B cell (primary cell): ENCODE data around the gene SLC4A4. TPM values are rescaled to one million over a fixed set of nuclear protein-coding genes. Genes with fewer than 3 reads are reported as not detected.

ENCODE experiments used
- ATAC-seq: fragments of 200-7000 bp; cut with Tn5 transposase; one replicate; pipeline ENCODE4 v1.10.0; 2021; ENCODE audit warnings: low read depth, mild to moderate bottlenecking, moderate number of reproducible peaks, moderate library complexity
- CTCF ChIA-PET: fragments of 350-600 bp; sonication (Branson Sonifier 250); formaldehyde crosslinking; loops from one replicate; lab custom pipeline; 2021; ENCODE audit warnings: antibody characterized with exemption, inconsistent platforms; lab: Charles Lee
- POLR2A ChIA-PET: fragments of 350-600 bp; sonication (Branson Sonifier 250); formaldehyde crosslinking; loops from one replicate; lab custom pipeline; 2021; ENCODE audit warnings: antibody characterized with exemption; lab: Charles Lee
- DNase-seq: peaks from one replicate; pipeline ENCODE4 v3.0.0; 2013
- H2AFZ ChIP-seq: 2 replicates; pipeline ENCODE4 v1.6.1; 2012; ENCODE audit warnings: mild to moderate bottlenecking, low read depth, low read length; ENCODE audit not compliant: insufficient read depth, poor library complexity, severe bottlenecking
- H3K27ac ChIP-seq, 2 donors: 1 replicate in 1 of 2; 2 replicates in 1 of 2; pipeline ENCODE4 v1.5.1; 2012 to 2013; ENCODE audit warnings: low read length in 2 of 2, mild to moderate bottlenecking in 2 of 2, moderate library complexity in 1 of 2
- H3K27me3 ChIP-seq, 4 experiments: fragments of 200-600 bp in 1 of 4; sonication (generic) in 1 of 4; replicated peaks in 1 of 4; 1 replicate in 2 of 4; 2 replicates in 2 of 4; pipeline versions ENCODE4 v1.6.1 to v1.7.0; 2013 to 2016; ENCODE audit warnings: low read length in 3 of 4, mild to moderate bottlenecking in 2 of 4, mixed read lengths in 1 of 4, moderate library complexity in 1 of 4; ENCODE audit not compliant: insufficient read depth in 4 of 4, control insufficient read depth in 3 of 4; ENCODE audit errors: control extremely low read depth in 1 of 4
- H3K36me3 ChIP-seq, 2 experiments: replicated peaks in 1 of 2; 1 replicate in 1 of 2; 2 replicates in 1 of 2; pipeline versions ENCODE4 v1.6.1 to v1.7.1; 2013; ENCODE audit warnings: low read length in 1 of 2; ENCODE audit not compliant: insufficient read depth in 2 of 2, control insufficient read depth in 1 of 2; ENCODE audit errors: control extremely low read depth in 1 of 2, extremely low read depth in 1 of 2
- H3K4me1 ChIP-seq, 2 donors: fragments of 200-600 bp in 1 of 2; sonication (generic) in 1 of 2; 1 replicate in 1 of 2; 2 replicates in 1 of 2; pipeline versions ENCODE4 v1.5.1 to v1.6.1; 2013 to 2017; ENCODE audit warnings: low read length in 2 of 2; ENCODE audit not compliant: control insufficient read depth in 2 of 2, insufficient read depth in 2 of 2
- H3K4me2 ChIP-seq: replicated peaks from 2 replicates; pipeline ENCODE3; 2012; ENCODE audit warnings: mild to moderate bottlenecking, low read depth, low read length; ENCODE audit not compliant: poor library complexity, severe bottlenecking
- H3K4me3 ChIP-seq, 5 experiments: fragments of 200-600 bp in 1 of 5; sonication (generic) in 1 of 5; 1 replicate in 3 of 5; 2 replicates in 2 of 5; pipeline versions ENCODE4 v1.5.1 to v1.7.0; 2011 to 2016; ENCODE audit warnings: low read length in 4 of 5, mild to moderate bottlenecking in 4 of 5, low read depth in 2 of 5, control low read depth in 1 of 5, moderate library complexity in 1 of 5; ENCODE audit not compliant: insufficient read depth in 1 of 5; ENCODE audit errors: control extremely low read depth in 1 of 5, extremely low read depth in 1 of 5
- H3K79me2 ChIP-seq: fragments of 200-600 bp; sonication (generic); one replicate; pipeline ENCODE4 v1.6.0; 2016; ENCODE audit warnings: low read length; ENCODE audit not compliant: control insufficient read depth, insufficient read depth
- H3K9ac ChIP-seq: fragments of 200-600 bp; sonication (generic); 2 replicates; pipeline ENCODE4 v1.6.1; 2017; ENCODE audit warnings: mild to moderate bottlenecking, low read length, moderate library complexity
- H3K9me3 ChIP-seq, 3 donors: one replicate each; pipeline versions ENCODE4 v1.6.1 to v1.7.1; 2013; ENCODE audit warnings: low read length in 2 of 3; ENCODE audit not compliant: control insufficient read depth in 2 of 3, insufficient read depth in 1 of 3; ENCODE audit errors: control extremely low read depth in 1 of 3
- H4K20me1 ChIP-seq: 2 replicates; pipeline ENCODE4 v1.6.0; 2012; ENCODE audit warnings: mild to moderate bottlenecking, low read length; ENCODE audit not compliant: insufficient read depth, control insufficient read depth, poor library complexity, severe bottlenecking
- H3K27ac Mint-ChIP-seq: one replicate; pipeline ENCODE4 v1.8.0; 2021; ENCODE audit warnings: mixed read lengths
- H3K27me3 Mint-ChIP-seq: one replicate; pipeline ENCODE4 v1.8.0; 2021; ENCODE audit warnings: mixed read lengths
- H3K4me1 Mint-ChIP-seq: one replicate; pipeline ENCODE4 v1.8.0; 2021; ENCODE audit warnings: mixed read lengths
- H3K4me3 Mint-ChIP-seq: one replicate; pipeline ENCODE4 v1.8.0; 2021; ENCODE audit warnings: mixed read lengths
- H3K9me3 Mint-ChIP-seq: one replicate; pipeline ENCODE4 v1.8.0; 2022; ENCODE audit warnings: mixed read lengths; ENCODE audit not compliant: insufficient read depth
- EZH2 ChIP-seq: IDR thresholded peaks from 2 replicates; pipeline ENCODE4 v1.6.1; 2012; ENCODE audit warnings: borderline replicate concordance, low read depth, mild to moderate bottlenecking, moderate library complexity, low read length; ENCODE audit not compliant: insufficient read depth, poor library complexity, severe bottlenecking
- WGBS: methylation state at CpG from one replicate; pipeline ENCODE4 v1.1.5; 2013; ENCODE audit warnings: missing lambda C conversion rate; ENCODE audit not compliant: insufficient coverage; 5-methylcytosine and 5-hydroxymethylcytosine counted together
- intact Hi-C: fragments of 100-400 bp; cut with micrococcal nuclease; formaldehyde crosslinking; loops from one replicate; pipeline ENCODE4 v1.10.0; 2022
- polyA plus RNA-seq: library from polyadenylated mRNA; depleted of rRNA; stranded (reverse); fragments of >200 nt; gene quantifications from 2 replicates; pipeline ENCODE4 v1.2.3, GENCODE V29; 2012
- total RNA-seq, 2 donors: library from RNA; stranded (reverse); fragments of 120-200 nt in 1 of 2; gene quantifications; 1 replicate in 1 of 2; 2 replicates in 1 of 2; pipeline versions ENCODE4 v1.2.3 to v1.2.4, GENCODE V29; 2013 to 2022
- TF ChIP-seq, protein P1 (sequence below): fragments of 200-600 bp; IDR thresholded peaks from one replicate; pipeline ENCODE4 v1.8.0; 2022; ENCODE audit warnings: antibody characterized with exemption, mild to moderate bottlenecking

The SLC4A4 gene
- total and polyA plus RNA-seq, 2 donors (not counting 1 experiment from before 2014, with no cell fraction given), result not detected

DNA sequence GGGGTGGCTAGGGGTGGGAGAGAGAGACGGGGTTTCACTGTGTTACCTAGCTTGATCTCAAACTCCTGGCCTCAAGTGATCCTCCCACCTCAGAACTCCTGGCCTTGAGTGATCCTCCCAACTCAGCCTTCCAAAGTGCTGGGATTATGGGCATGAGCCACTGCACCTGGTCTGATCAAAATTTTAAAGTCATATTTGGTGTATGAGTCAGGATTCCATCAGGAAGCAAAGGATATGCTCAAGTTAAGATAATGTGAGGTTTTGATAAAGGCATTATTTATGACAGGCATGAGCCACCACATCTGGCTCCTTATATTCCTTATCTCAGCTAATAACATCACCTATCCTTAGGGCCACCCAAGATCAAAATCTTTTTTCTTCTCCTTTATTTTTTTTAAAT lies 182.0 kb downstream of the SLC4A4 start:
- H3K9me3 ChIP-seq, result peaks cover 0 to 14% (median 0%) of the 10 kb centered on the region in 3 donors
- intact Hi-C loops, result no loop called here
- H3K27ac Mint-ChIP-seq, result no peak overlapping the region
- TF ChIP-seq EZH2, result no peak
- TF ChIP-seq, protein P1, sequence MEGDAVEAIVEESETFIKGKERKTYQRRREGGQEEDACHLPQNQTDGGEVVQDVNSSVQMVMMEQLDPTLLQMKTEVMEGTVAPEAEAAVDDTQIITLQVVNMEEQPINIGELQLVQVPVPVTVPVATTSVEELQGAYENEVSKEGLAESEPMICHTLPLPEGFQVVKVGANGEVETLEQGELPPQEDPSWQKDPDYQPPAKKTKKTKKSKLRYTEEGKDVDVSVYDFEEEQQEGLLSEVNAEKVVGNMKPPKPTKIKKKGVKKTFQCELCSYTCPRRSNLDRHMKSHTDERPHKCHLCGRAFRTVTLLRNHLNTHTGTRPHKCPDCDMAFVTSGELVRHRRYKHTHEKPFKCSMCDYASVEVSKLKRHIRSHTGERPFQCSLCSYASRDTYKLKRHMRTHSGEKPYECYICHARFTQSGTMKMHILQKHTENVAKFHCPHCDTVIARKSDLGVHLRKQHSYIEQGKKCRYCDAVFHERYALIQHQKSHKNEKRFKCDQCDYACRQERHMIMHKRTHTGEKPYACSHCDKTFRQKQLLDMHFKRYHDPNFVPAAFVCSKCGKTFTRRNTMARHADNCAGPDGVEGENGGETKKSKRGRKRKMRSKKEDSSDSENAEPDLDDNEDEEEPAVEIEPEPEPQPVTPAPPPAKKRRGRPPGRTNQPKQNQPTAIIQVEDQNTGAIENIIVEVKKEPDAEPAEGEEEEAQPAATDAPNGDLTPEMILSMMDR, result no peak
- H3K4me3 Mint-ChIP-seq, result no peak overlapping the region
- POLR2A ChIA-PET, result no interaction called here
- H3K79me2 ChIP-seq, result no peaks in the 10 kb centered on the region
- H3K4me3 ChIP-seq, result no peak overlapping the region
- H3K27me3 Mint-ChIP-seq, result no peaks in the 10 kb centered on the region
- no peaks in the 10 kb centered on the region for H3K36me3 ChIP-seq
- no peaks in the 10 kb centered on the region for H3K4me1 Mint-ChIP-seq
- H3K27ac ChIP-seq, result no peak overlapping the region
- no peaks in the 10 kb centered on the region for H4K20me1 ChIP-seq
- no peaks in the 10 kb centered on the region for H3K4me1 ChIP-seq
- H3K4me2 ChIP-seq, result no peak overlapping the region
- CTCF ChIA-PET, result no interaction called here
- peaks cover 3% of the 10 kb centered on the region for H3K9me3 Mint-ChIP-seq
- H3K9ac ChIP-seq, result no peak overlapping the region
- no CpG with 5 or more reads among the region's 1 CpG for WGBS
- no peak overlapping the region for H2AFZ ChIP-seq
- ATAC-seq (no peak), DNase-seq (no peak)
- no peaks in the 10 kb centered on the region for H3K27me3 ChIP-seq

DNA sequence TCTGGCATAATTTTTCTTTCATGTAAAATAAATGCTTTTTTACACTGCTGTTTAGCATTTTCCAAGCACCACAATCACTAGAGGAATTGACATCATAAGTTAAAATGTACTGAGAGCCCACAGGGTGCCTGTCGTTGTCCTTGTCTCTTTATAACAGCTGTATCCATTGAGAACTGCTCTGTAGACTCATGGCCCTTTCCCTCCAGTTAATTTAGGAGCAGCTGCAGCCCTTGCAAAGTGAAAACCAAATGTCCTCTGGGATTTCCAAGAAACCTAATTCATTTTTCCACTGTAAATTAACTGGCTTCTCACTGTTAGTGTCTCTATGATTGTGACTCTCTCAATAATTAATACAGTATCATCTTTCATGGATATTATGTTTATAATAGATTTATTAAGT lies 185.9 kb downstream of the SLC4A4 start:
- Mint-ChIP-seq H3K27me3 (no peaks in the 10 kb centered on the region), H3K9me3 (no peaks in the 10 kb centered on the region), H3K4me3 (no peak overlapping the region), H3K27ac (no peak overlapping the region), H3K4me1 (no peaks in the 10 kb centered on the region)
- H3K9me3 ChIP-seq, result no peaks in the 10 kb centered on the region
- intact Hi-C loops, result no loop called here
- no peaks in the 10 kb centered on the region for H3K27me3 ChIP-seq
- no peak overlapping the region for H3K27ac ChIP-seq
- H3K4me2 ChIP-seq, result no peak overlapping the region
- no peaks in the 10 kb centered on the region for H3K36me3 ChIP-seq
- no peak overlapping the region for H3K4me3 ChIP-seq
- no peak overlapping the region for H3K9ac ChIP-seq
- H3K79me2 ChIP-seq, result no peaks in the 10 kb centered on the region
- 33% methylated on average over 1 of the region's 1 CpG for whole genome bisulfite sequencing
- ATAC-seq (no peak), DNase-seq (no peak)
- no peaks in the 10 kb centered on the region for H3K4me1 ChIP-seq
- POLR2A ChIA-PET, result no interaction called here
- no peak overlapping the region for H2AFZ ChIP-seq
- CTCF ChIA-PET, result no interaction called here
- no peaks in the 10 kb centered on the region for H4K20me1 ChIP-seq
- TF ChIP-seq, protein P1, result no peak
- no peak for TF ChIP-seq EZH2
